Fibroblast of skin of left biceps (primary cell): ENCODE data around the gene PARVA.

ENCODE experiments used
- DNase-seq, 2 experiments: peaks; one replicate each; pipeline ENCODE4 v3.0.0-alpha.2; 2013; ENCODE audit warnings: low read depth in 2 of 2

Gene PARVA

GRCh38 chr11:12459865-12460444, 82.6 kb downstream of the PARVA start:
- no peak for DNase-seq

DNA sequence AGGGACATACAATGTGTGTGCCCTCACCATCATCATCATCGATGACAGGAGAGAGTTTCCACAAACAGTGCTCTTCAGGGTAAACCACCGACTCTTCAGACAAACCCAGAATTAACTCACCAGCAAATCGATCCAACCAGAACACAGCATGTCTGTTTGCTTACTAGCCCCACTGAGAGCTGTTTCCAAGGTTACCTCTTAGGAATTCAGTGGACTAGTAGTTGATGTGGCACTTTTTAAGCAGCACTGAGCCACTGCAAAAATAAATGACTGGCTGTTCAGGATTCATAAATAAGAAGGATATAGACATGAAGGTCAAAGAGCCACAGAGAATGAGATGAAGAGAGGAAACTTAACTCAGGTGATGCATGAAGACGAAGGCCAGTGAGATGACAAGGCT, 83.1 kb downstream of the PARVA start:
- no peak for DNase-seq

DNA sequence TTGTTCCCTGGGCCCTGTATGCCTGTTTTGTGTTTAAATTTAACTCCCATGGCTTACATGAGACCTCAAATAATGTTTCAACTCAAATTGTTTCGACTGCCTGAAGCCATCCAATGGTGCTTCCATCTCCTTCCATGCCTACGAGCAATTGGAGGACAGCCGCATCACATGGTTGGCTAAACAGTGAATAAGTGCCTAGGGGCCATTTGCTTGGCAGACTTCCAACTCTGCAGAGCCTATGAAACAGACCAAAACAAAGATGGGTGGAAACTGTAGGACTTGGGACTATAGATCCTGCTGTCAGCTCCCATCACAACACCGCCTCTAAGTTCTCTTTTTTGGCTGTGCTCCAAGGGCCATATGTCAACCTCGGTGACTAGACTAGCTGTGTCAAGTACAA, 84.1 kb downstream of the PARVA start:
- no peak for DNase-seq

DNA sequence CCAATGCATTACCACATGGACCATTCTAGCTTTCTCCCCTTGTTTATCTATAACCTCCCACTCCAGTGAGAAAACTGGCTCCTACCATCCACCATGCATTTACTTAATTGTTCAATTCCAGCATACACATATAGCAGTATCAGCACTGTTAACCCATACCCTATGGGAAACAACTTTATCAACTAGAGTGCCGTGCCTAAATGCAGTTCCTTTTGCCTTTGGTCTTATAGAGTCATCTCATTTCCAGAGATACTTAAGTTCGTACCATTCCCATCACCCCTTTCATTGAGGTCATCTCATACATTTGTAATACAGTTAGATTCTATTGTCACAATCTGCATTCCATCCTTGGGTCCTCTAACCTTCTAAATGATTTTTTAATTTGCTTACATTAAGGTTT, 86.9 kb downstream of the PARVA start:
- no peak for DNase-seq

DNA sequence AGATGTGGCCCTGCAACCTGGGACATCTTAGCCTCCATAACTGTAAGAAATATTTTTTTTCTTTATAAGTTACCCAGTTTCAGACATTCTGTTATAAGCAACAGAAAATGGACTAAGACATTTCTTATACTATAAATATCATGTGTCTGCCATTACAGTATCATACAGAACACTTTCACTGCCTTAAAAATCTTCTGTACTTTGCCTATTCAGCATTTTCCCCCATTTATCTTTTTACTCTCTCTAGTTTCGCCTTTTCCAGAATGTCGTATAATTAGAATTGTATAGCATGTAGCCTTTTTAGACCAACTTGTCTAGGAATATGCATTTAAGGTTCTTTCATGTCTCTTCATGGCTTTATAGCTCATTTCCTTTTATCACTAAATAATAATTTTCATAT, 88.0 kb downstream of the PARVA start:
- no peak for DNase-seq

- no peak for DNase-seq
Observed at GRCh38 chr11:12467610-12468009, 90.2 kb downstream of the PARVA start.

- DNase-seq: no peak
Observed at GRCh38 chr11:12469451-12469850, 92.1 kb downstream of the PARVA start.

GRCh38 chr11:12470236-12470635, 92.9 kb downstream of the PARVA start:
- no peak for DNase-seq

GRCh38 chr11:12472401-12473005, 95.1 kb downstream of the PARVA start:
- no peak for DNase-seq

- DNase-seq: no peak
Observed at GRCh38 chr11:12473381-12473780, 96.0 kb downstream of the PARVA start.

DNA sequence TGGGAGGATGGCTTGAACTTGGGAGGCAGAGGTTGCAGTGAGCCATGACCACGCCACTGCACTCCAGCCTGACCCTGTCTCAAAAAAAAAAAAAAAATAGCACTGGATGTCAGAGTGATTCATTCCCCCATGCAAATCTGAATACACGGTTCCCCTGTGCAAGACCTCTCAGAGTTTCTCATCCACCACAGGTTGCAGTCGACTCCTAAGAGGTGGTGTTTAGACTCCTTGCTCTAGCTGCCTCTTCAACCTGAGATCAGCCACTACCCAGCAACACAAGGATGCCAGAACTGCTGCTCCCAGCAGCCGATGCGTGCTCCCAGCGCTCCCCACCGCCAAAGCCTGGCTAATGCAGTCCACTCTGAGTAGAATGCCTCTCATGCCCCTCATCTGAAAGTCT, 97.5 kb downstream of the PARVA start:
- no peak for DNase-seq

- no peak for DNase-seq
Observed at GRCh38 chr11:12478743-12479142, 101.4 kb downstream of the PARVA start.

GRCh38 chr11:12480401-12480800, 103.0 kb downstream of the PARVA start:
- no peak for DNase-seq

DNA sequence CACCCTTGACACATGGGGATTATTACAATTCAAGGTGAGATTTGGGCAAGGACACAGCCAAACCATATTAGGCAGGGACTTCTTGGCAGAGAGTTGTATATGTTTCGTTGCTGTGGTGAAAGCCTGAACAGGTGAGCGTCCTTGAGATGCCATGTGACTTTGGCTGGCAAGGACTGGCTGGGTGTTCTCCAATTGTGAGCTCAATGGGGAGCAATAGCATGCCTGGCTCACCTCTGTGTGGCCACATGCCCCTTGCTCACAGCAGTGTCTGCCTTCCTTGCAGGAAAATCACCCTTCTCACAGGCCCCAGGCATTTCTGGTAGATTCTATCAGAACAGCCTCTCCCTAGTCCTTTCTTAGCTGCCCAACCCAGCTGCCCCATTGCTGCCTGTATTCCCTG, 105.5 kb downstream of the PARVA start:
- no peak for DNase-seq

- no peak for DNase-seq
Observed at GRCh38 chr11:12483604-12484003, 106.2 kb downstream of the PARVA start.

GRCh38 chr11:12485328-12485727, 108.0 kb downstream of the PARVA start:
- DNase-seq: no peak

DNA sequence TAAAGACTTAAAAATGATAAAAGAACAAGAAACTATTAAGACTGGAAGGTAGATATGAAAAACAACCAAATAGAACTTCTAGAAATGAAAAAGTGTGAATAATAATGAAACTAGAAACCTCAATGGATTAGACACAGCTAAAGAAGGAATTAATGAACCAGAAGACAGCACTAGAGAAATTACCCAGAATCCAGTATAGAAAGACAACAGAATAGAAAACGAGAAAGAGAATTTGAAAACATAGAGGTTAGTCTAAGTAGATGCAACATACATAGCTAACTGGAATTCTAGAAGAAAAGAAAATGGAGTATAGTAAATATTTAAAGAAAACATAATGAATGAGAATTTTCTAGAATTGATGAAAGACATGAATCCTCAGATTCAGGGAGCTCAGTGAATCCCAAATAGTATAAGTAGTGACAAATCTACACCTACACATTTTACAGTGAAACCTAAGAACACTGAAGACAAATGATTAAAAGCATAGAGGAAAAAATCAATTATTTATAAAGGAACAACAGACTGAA, 111.9 kb downstream of the PARVA start:
- no peak for DNase-seq

GRCh38 chr11:12494699-12495098, 117.3 kb downstream of the PARVA start:
- no peak for DNase-seq

- DNase-seq: no peak
Observed at GRCh38 chr11:12496181-12497025, 119.0 kb downstream of the PARVA start.

DNA sequence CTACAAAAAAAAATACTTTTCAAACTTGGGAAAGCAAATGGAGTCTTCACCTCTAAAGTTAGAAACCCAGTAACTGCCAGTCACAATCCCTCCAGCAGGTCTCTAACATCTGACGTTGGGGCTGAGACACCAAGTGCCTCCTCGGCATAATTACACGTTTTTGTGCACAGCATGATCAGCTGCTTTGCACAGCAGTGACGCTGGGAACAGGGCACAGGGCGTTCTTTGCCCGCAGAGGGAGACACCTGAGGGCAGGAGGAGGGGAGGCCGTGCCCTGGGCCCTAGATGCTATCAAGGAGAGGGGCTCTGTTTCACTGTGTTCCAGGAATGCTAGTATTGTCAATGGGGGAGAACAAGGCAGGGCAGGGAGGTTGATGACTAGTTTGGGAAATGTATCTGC, 120.1 kb downstream of the PARVA start:
- no peak for DNase-seq

GRCh38 chr11:12499071-12499470, 121.7 kb downstream of the PARVA start:
- no peak for DNase-seq

DNA sequence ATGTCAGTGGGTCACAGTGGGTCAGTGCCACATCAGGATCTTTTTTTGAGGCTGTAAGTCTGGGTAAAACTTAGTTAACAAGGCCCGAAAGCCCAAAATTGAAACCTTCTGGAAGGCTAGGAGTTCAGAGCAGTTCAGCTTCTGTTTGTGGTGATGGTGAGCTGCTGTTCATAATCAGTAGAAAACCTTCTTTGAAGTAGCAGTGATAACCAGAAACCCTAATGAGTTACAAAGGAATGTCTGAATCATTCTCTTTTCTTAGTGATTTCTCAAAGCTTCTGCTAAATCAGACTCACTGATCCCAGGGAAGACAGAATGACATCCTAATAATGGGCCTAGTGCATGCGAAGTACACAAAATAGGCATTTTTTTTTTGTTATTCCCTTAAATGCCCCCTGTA, 124.7 kb downstream of the PARVA start:
- DNase-seq: no peak

DNA sequence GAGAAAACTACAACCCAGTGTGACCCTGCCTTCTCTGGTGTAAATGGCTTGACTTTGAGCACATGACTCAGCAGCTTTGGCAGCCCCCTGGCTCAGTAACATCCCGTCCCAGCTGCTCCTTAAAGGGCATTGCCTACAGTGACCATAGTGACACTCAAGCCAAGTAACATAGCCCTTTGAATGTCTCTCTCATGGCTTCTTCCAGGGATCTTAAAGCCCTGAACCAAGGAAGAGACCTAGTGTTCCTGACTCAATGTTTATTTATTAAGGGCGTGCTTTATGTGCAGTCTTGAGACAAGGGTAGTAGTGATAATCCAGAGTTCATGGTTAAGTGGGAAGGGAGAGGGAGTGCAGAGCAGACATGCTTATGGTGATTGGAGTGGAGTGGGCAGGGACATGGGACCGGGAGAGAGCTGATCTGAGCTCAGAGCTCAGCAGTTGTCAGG, 125.7 kb downstream of the PARVA start:
- DNase-seq: no peak
